Panc1 (cell line): Measurements from ENCODE around the gene MSRB2.

ENCODE experiments used
- CTCF ChIP-seq: fragments of 450-650 bp; IDR thresholded peaks from 2 replicates; pipeline ENCODE4 v1.5.1; 2017; ENCODE audit warnings: mild to moderate bottlenecking
- POLR2AphosphoS5 ChIP-seq: IDR thresholded peaks from 2 replicates; pipeline ENCODE4 v1.6.1; 2012; ENCODE audit warnings: mild to moderate bottlenecking, low read depth, low read length, moderate library complexity

GRCh38 chr10:23157239-23157681 lies 61.9 kb downstream of the MSRB2 start:
- TF ChIP-seq POLR2AphosphoS5, result no peak
- no peak for TF ChIP-seq CTCF
